HG03558 (cell line): ENCODE measurements around the gene LMX1B.

Experiments used
- ATAC-seq: cut with Tn5 transposase; IDR thresholded peaks from one replicate; pipeline ENCODE4 v1.9.1; 2021; ENCODE audit warnings: moderate number of reproducible peaks; ENCODE audit not compliant: unreplicated experiment; ENCODE audit errors: extremely low read depth

LMX1B gene

DNA sequence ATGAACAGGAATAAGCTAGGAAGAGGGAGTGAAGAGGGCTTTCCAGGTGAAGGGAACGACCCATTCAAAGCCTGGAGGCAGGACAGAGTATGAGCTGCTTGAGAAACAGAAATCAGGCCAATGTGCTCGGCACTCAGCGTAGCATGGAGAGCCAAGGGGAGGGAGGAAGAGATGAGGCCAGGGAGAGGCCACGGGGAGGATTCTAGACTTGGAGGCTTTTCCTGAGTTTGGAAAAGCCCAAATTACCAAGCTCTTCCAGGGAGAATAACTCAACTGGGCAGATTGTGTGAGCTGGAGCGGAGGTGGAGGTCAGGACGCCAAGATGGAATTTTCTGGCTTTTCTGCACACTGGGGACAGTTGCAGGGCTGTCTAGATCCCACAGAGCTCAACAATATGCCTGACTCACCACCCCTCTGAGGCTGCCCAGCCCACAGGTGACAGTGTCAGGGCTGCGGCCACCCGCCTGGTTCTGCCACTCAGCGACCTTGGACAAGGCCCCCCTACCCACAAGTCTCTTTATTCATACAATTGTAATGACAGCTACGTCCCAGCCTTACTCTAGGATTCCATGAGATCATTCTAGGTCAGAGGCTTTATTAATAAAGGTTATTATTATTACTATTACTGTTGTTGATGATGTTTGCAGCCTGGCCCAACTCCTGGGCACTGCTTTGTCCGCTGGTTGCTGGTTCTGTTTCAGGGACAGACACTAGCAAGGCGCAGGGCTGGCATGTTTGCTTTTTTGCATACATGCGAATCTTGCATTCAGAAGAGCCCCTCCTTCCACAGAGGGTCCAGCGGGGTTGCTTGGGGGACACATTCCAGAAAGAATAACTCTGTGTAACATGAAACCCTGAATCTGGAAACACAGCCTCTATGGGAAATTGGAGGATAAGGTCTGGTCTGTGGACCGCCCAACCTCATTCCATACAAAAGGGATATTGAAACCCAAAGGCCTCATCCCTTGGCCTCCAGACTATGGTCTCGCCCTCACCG is 9.4 kb upstream of the LMX1B start:
- ATAC-seq: no peak

- ATAC-seq: no peak
Measured at GRCh38 chr9:126605792-126606482, 7.8 kb upstream of the LMX1B start.

GRCh38 chr9:126606483-126606870 is 7.3 kb upstream of the LMX1B start:
- ATAC-seq: no peak

- ATAC-seq: no peak
Measured at GRCh38 chr9:126607086-126607485, 6.6 kb upstream of the LMX1B start.

- no peak for ATAC-seq
Measured at GRCh38 chr9:126607731-126608130, 6.0 kb upstream of the LMX1B start.

DNA sequence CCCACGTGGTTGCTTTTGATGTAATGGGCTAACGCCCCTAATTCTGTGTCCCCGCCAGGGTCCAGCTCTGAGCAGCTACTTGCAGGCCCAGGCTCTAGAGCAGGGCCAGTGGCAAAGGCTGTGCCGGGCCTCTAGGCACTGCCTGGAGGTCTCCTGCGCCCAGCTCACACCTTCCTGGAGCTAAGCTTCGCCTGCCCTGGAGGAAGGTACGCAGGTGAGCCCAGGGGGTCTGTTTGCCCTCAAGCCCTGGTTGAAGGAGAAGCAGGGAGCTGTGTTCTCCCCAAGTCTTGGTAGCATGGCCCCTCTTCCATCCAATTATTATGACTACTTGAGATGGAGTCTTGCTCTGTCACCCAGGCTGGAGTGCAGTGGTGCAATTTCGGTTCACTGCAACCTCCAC is 5.2 kb upstream of the LMX1B start:
- no peak for ATAC-seq

GRCh38 chr9:126609191-126609590 is 4.5 kb upstream of the LMX1B start:
- no peak for ATAC-seq

- no peak for ATAC-seq
Measured at GRCh38 chr9:126609711-126610388, 3.9 kb upstream of the LMX1B start.

GRCh38 chr9:126611193-126611591 is 2.5 kb upstream of the LMX1B start:
- no peak for ATAC-seq

- no peak for ATAC-seq
Measured at GRCh38 chr9:126611592-126612325, 2.0 kb upstream of the LMX1B start.

DNA sequence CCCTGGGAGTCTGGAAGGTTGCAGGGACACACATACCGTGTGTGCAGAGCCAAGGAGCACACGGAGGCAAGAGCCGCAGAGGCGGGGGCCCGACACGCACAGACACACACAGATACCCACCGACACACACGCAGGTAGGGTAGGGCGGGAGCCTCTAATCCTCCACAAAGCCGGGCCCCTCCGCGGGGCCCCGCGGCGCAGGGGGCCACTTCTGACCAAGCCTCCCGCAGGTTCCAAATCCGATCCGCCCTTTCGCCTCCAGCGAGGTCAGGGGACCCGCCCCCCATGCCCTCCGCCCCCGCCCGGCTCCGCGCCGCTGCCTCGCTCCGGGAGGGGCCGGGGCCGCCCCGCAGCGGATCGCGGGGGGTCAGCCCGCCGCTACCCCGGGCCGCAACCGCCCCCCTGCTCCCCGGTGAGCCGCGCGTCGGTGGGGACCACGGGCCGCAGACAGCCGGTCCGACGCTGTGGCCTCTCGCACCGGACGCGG is 1.4 kb upstream of the LMX1B start:
- ATAC-seq: no peak

- no peak for ATAC-seq
Measured at GRCh38 chr9:126612813-126613641, 701 bp upstream of the LMX1B start.

DNA sequence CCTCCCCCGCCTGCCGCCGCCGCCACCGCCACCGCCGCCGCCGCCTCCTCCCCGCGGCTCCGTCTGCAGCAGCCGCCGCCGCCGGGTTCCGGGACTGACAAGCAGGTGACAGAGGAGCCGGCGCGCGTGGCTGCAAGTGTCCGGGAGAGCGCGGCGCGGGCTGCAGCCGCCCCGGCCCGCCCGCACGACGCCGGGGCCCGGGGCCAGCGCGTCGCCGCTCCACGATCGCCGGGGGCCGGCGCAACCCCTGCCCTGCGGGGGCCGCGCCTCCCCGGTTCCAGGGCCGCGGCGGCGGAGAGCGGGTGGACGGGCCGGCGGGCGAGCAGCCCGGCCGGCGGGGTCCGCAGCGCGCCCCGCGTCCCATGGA is 343 bp downstream of the LMX1B start:
- no peak for ATAC-seq

- ATAC-seq: no peak
Measured at GRCh38 chr9:126614455-126615244, 922 bp downstream of the LMX1B start.

DNA sequence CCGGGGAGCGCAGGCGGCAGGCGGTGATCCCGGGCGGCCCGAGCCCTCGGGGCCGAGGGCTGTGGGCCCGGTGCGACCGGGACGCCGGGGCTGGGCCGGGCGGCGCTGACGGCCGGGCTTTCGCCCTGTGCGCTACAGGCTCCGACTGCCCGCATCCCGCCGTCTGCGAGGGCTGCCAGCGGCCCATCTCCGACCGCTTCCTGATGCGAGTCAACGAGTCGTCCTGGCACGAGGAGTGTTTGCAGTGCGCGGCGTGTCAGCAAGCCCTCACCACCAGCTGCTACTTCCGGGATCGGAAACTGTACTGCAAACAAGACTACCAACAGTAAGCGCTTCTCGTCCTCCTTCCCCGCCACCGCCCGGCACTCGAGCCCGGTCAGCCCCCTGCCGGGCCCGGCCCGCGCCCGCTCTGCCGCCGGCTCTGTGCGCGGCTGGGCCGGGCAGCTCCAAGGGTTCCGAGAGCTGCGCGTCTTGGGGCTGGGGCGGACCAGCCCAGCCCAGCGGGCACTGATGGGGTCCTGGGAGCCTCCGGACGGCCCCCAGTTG is 1.6 kb downstream of the LMX1B start:
- ATAC-seq: no peak

- no peak for ATAC-seq
Measured at GRCh38 chr9:126615791-126616447, 2.2 kb downstream of the LMX1B start.

DNA sequence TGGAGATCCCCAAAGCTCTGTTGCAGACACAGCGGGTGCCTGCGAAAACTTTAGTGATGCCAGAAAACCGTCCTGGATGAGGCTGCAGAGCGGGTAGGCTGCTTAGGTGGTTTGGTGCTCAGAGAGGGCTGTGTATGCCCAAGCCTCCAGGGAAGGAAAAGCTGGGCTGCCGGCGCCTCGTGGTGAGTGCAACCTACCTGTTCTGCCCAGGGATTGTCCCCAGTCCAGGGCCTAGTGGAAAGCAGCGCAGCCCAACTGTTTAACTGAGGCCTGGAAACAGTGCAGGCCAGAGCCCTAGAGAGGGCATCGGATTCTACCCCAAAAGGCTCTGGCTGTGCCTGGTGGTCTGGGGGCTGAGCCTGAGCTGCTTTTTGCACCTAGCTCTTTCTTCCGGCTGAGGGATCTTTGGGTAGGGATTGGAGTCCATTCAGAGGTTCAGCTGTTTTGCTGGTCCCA is 2.8 kb downstream of the LMX1B start:
- no peak for ATAC-seq
